Liver (tissue), 3 donors: ENCODE measurements around the gene BTRC.
"Not testable (repeated sequence)": the region's sequence is repeated elsewhere in the genome, so short reads cannot be mapped to it uniquely, and the experiment has no call there.

ENCODE experiments used
- CTCF ChIP-seq: fragments of 150-350 bp; IDR thresholded peaks from 2 replicates; pipeline ENCODE4 v1.5.1; 2017; ENCODE audit warnings: improper control_type of control experiment, low read depth, low read length; ENCODE audit not compliant: missing input control
- EGR1 ChIP-seq, 2 donors: IDR thresholded peaks; 2 replicates each; pipeline ENCODE4 v1.6.1; 2016 to 2018; ENCODE audit warnings: antibody characterized with exemption in 2 of 2, low read depth in 2 of 2
- GABPA ChIP-seq, 2 donors: IDR thresholded peaks in 1 of 2; conservative IDR thresholded peaks in 1 of 2; 2 replicates each; pipeline ENCODE4 v1.6.1; 2016; ENCODE audit warnings: antibody characterized with exemption in 2 of 2, mild to moderate bottlenecking in 1 of 2, moderate library complexity in 1 of 2
- JUND ChIP-seq, 2 donors: IDR thresholded peaks; 2 replicates each; pipeline ENCODE4 v1.6.1; 2016; ENCODE audit warnings: antibody characterized with exemption in 2 of 2
- MAX ChIP-seq: IDR thresholded peaks from 2 replicates; pipeline ENCODE4 v1.6.1; 2016; ENCODE audit warnings: antibody characterized with exemption
- REST ChIP-seq: IDR thresholded peaks from 2 replicates; pipeline ENCODE4 v1.6.1; 2016; ENCODE audit warnings: antibody characterized with exemption, mild to moderate bottlenecking
- TAF1 ChIP-seq: conservative IDR thresholded peaks from 2 replicates; pipeline ENCODE4 v1.6.1; 2016; ENCODE audit warnings: antibody characterized with exemption, mild to moderate bottlenecking
- donor health status: healthy.
- donor health status: healthy.

- not testable (repeated sequence) for TF ChIP-seq CTCF; REST; EGR1 (IDR thresholded peaks at IDR 0.05; ENCODE audit: low read depth in 2 of 2); JUND (IDR thresholded peaks at IDR 0.05); GABPA (IDR thresholded peaks at IDR 0.05 in 1 of 2, conservative IDR thresholded peaks at IDR 0.05 in 1 of 2); TAF1; MAX
Measured at GRCh38 chr10:101334259-101334658, 19.7 kb upstream of the BTRC start.
